ENCODE results near the gene HMGCLL1.

DNA sequence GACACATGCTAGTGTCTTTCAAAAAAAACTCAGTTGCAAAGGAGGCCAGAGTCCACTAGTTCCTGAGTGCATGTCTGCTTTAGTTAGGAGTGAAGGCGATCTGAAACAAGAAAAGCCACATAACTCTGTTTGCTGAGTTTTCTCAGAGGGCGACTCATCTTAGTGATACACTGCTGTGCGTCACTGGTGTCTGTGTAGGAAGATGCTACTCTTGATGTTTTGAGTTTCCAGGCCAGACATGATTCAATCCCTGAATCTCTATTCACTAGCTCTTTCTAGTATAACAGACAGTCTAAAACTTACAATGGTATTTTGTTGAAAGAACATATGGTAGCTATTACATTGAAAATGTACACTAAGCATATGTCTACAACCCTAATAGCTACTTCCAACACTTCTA is 190.8 kb downstream of the HMGCLL1 start:
- TF ChIP-seq POLR2A (IDR thresholded peaks at IDR 0.05; ENCODE audit: low read depth, low read length) (no peak), POLR2AphosphoS5 (IDR thresholded peaks at IDR 0.05; ENCODE audit: low read depth, low read length) (no peak)
